HG02970 (cell line): ENCODE results near the gene HERC2.
"Not testable (repeated sequence)": the region's sequence is repeated elsewhere in the genome, so short reads cannot be mapped to it uniquely, and the experiment has no call there.

ENCODE experiments used
- ATAC-seq: cut with Tn5 transposase; IDR thresholded peaks from one replicate; pipeline ENCODE4 v1.9.1; 2021; ENCODE audit warnings: mild to moderate bottlenecking, moderate library complexity, moderate number of reproducible peaks; ENCODE audit not compliant: unreplicated experiment, low FRiP score

The HERC2 gene

DNA sequence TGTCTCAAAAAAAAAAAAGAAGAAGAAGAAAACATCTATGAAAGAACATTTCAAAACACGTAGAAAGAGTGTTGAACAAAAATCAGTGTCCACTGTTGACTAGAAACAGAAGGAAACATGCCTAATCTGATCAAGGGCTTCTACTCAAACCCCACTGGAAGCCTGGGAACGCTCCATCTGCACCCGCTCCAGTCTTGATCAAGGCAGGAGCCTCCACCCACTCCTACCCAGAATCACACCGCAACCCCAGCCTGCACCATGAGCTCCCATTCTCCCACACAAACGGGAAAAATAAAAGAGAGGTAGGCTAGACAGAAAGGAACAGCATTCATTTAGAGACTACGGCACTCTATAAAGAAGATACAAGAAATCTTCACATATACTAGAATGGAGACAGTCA, 181.9 kb downstream of the HERC2 start:
- ATAC-seq, result no peak

DNA sequence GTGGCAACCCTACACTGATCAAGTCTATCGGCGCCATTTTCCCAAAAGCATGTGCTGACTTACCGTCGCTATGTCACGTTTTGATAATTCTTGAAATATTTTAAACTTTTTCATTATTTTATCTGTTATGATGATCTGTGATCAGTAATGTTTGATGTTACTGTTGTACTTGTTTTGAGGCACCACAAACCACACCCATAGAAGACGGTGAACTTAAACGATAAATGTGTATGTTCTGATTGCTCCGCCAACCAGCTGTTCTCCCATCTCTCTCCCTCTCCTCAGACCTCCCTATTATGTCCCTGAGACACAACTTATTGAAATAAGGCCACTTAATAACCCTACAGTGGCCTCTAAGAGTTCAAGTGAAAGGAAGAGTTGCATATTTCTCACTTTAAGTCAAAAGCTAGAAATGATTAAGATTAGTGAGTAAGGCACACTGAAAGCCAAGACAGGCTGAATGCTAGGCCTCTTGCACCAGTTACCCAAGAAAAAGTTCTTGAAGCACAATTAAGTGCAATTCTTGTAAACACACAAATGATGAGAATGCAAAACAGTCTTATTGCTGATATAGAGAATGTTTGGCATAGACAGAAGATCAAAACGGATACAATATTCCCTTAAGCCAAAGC, 184.5 kb downstream of the HERC2 start:
- not testable (repeated sequence) for ATAC-seq

DNA sequence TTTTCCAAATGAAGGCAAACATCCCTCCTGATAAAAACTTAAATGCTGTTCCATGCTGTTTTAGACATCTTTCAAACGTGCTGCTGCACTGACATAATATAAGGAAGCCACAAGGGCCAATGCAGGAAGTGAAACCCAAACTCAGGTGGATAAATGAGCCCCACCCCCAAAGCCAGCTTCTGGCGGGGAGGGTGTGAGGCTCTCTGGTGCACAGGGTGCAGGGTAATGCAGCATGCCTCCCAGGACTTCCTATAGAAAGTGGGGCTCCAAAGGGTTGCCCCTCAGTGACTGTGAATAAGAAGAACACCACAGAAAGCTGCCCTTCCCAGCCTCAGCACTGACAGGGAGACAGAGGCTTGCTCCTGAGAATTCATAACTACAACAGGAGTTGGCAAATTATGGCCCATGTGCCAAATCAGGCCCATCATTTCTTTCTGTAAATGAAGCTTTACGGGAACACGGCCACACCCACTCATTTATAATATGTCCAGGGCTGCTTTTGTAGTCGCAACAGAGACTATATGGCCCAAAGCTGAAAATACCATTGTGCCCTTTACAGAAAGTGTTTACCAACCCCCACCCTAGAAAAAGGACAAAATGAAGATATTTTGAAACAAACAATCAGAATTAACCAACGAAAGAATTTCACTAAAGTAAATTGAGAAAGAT, 185.6 kb downstream of the HERC2 start:
- ATAC-seq, result peak; percentile 82

DNA sequence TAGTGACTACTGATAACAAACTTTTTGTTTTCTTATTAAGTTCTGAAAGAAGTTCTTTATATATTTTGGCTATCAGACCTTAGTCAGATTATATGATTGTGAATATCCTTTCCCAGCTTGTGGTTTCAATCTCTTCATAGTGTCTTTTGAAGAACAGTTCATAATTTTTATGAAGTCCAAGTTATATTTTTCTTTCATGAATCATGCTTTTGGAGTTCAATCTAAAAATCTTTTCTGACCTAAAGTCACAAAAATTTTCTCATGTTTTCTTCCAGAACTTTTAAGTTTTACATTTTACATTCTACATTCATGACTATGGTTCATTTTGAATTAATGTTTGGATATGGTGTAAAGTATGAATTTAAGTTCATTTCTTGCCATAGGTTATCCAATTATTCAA, 188.7 kb downstream of the HERC2 start:
- no peak for ATAC-seq

DNA sequence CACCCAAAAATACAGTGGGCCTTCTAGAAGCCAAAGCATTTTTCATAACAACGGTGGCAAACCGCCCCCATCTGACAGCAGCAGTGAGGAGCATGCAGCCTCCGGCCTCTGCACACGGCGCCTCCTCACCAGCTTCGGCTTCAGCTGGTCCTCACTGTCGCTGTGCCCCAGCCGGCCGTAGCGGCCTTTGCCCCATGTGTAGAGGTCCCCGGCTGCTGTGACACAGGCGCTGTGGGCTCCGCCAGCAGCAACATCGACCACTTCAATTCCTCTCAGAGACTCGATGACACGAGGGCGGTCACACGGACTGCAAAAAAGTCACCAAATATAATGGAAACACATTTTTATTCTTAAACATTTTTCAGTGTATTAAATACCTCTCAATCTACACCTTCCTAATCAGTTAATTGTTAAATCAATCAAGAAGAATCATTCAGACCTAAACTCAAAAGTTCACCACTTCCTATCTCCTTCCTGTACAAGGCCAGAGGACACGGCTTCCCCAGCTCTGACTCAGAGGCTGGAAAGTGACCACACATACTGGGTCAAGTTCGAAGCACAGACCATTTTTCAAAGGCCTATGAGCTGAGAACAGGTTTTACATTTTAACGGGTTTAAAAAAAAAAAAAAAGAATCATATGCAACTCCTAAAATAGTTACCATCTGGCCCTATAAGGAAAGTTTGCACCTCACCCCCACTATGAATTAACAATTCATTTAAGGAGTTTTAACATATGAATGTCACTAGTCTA, 189.3 kb downstream of the HERC2 start:
- ATAC-seq, result no peak

DNA sequence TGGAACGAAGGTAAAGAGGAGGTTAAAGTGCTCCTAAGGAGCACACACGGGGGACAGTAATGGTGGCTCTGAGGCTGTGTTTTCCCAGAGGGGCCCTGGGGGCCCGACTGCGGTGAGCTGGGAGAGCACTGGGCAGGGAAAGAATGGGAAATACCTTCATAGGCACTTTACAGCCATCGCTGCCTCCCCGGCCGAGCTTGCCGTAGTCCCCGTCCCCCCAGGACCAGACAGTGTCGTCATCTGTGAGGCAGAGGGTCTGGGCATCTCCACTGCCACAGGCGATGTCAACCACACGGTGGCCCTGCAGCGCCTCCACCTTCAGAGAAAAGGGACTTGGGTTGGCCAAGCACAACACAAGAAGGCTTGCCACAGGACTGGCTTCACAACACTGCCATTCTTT, 190.0 kb downstream of the HERC2 start:
- ATAC-seq, result no peak

DNA sequence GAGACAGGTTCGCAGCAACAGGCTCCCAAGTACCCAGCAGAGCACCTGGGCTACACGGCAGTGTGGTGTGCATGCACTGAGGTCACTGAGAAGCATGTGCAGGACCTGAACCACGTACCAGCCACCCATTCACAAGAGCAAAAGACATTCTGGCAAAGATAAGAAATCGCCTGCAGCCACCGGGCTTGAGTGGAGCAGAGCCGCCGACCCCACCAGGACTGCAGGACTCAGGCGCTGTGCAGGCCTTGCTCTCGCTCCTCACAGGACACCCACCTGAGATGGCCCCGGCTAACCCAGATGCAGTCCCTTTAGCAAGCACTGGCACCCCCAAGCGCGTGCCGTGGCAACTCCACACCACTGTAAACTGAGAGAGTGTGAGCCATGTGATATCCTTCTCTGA, 190.6 kb downstream of the HERC2 start:
- no peak for ATAC-seq

DNA sequence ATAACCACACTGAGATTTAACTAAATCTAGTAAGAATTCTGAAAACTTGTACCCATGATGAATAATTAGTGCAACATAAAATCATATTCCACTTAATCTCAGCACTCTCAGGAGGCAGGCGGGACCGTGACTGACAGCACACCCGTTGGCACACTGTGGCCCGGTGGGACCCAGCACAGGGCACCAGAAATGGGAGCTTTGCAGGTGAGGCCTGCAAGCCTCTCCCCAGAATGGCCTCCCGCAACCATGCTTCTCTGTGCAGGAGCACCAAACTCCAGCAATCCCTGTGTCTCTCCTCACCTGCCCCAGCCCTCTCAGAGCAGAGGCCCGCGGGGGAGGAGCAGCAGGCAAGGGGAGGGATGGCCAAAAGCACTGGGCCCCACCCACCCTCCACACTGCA, 191.3 kb downstream of the HERC2 start:
- ATAC-seq, result no peak

DNA sequence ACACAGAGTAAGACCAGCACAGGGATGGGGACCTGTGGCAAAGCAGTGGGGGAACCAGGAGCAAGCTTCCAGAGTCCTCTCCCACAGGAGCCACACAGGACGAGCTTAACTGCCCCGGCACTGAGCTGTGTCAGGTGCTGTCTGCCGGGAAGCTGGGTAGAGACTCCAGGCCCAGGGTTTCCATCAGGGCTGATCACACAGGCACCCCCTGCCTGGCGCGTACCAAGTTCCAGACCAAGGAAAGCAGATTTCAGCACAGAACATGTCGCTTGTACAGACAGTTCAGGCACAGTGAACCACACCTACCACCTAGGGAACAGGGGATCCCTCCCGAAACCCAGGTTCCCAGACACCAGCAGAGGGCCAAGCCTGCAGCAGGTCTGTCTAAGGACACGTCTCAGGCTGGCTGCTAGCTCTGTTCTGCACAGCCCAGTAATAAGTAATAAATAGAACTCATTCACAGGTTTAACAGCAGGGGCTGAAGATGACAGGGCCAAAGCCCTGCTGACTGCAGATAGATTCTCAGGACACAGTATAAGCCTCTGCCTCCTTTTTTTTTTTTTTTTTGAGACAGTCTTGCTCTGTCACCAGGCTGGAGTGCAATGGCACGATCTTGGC, 192.6 kb downstream of the HERC2 start:
- no peak for ATAC-seq

DNA sequence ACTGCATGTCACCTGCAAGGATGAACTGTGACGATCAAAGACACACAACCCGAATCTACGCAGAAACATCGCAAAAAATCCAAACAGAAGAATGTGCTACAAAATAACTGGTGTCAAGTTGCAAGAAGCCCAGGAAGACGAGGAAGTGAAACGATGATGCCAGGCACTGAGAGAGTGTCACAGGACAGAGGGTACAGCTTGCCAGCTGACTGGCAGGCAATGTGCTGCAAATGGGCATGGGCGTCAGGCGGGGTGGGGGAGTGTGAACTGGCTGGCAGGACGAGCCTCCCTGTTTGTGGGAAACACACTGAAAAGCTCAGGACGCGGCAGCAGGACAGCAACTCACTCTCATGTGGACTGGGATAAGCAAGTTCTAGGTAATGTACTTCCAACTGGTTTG, 193.9 kb downstream of the HERC2 start:
- no peak for ATAC-seq

DNA sequence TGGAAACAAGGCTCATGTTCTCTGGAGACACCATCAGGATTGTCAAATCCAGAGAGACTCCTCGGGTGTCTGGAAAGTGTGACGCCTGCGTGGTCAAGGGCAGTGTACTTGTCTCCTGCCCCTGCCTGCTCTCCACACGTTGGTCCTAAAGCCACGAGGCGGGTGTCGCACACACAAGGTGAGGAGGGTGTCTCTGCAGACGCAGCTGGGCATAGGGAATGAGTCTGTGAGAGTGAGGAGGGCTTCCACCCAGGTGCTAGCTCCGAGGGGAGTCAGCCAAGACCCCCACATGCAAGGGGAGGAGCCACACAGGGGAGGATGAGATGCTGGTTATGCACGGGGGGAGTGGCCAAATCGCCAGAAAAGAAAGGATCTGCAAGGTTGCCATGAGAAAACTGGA, 194.9 kb downstream of the HERC2 start:
- ATAC-seq, result no peak

DNA sequence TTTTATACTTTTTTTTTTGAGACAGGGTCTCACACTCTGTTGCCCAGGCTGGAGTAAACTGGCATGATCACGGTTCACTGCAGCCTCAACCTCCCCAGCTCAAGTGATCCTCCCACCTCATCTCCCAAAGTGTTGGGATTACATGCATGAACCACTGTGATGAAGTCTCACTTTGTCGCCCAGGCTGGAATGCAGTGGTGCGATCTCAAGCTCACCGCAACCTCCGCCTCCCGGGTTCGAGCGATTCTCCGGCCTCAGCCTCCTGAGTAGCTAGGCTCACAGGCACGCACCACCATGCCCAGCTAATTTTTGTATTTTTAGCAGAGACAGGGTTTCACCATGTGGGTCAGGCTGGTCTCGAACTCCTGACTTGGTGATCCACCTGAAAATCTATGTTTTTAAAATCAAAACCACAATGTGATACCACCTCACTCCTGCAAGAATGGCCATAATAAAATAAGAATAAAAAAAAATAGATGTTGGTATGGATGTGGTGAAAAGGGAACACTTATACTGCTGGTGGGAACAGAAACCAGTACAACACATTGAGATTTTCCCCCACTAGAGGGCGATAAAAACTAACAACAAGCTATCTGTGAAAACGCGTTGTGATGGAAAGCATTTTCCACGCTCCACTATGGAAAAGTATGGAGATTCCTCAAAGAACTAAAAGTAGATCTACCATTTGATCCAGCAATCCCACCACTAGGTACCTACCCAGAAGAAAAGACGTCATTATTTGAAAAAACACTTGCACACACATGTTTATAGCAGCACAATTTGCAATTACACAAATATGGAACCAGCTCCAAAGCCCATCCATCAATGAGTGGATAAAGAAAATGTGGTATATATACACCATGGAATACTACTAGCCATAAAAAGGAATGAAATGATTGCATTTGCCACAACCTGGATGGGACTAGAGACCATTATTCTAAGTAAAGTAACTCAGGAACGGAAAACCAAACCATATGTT, 196.0 kb downstream of the HERC2 start:
- no peak for ATAC-seq

DNA sequence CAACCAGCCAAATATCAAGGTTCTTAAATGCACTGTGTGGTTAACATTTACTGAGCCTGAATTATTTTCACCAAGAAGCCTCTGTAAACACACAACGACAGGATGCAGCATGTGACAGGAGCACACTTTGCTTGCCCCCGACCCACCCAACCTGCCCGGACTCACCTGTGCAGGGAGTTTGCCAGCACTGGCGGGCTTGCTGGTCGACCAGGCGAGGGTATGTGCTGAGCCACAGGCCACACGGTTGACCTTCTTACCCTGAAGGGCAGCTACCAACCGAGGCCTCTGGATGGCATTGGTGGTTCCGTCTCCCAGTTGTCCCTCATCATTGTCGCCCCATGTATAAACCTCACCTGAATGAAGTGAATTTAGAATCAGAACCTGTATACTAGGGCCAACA, 197.1 kb downstream of the HERC2 start:
- no peak for ATAC-seq

DNA sequence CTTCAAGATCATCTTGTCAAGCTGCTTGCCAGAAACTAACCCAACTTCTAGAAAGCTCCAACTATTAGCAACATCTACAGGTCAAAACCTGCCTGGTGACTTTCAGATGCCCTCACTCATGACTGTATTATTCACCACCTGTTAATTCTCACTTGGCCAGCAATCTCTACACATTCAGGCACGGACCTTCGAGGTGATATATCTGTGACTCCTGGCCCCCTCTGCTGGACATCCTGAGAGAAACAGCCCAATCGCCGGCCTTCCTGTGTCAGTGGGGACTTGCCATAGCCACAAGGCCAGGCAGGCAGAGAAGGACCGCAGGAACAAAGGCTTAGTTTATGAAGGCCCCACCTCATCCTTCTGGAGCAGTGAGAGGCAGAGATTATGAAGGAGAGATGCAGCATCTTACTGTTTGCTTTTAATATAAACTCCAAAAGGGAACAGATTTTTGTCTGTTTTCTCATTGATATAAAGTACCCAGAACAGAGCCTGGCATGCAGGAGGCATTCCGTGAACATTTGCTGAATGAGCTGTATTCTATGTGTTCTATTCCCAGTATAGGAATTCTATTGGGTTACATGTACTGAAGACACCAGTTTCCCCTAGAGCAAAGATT, 198.5 kb downstream of the HERC2 start:
- ATAC-seq, result no peak

DNA sequence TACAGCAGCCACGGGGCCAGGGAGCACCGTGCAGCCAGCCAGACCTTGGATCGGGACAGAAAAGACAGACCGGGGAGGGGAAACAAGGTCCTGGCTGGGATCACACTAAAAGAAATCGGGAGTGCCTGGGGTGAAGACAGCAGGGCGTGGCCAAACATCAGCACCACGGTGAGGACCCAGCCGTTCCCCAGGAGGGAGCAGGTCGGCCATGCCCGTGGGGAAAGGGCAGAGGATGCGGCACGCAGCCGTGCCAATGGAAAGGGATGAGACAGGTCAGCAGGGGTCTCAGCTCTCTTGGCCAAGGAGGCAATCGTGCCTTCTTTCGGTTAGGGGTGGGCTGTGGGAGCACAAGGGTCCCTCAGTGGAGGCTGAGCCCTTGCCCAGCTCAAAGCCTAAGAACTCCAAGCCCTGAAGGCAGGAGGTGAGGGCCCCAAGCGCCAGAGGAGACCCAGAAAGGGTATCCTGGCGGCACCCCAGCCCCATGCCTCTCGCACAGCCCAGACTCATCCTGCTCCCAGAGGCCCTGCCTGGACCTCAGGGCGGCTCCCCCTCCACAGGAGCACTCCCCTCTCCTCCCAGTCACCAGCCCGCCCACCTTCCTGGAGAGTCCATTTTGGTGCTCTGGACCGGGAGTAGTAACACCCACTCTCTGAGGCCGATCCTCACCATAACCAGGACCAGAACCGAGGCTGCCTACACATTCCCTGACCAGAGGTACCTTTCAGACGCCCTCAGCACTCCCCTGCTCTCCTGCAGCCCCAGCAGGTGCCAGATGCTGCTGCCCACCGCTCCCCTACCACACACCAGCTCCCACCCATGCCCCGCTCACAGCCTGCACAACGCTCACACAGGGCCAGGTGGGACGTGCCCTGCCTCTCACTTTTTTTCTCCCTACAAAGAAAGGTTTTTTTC, 199.7 kb downstream of the HERC2 start:
- no peak for ATAC-seq

DNA sequence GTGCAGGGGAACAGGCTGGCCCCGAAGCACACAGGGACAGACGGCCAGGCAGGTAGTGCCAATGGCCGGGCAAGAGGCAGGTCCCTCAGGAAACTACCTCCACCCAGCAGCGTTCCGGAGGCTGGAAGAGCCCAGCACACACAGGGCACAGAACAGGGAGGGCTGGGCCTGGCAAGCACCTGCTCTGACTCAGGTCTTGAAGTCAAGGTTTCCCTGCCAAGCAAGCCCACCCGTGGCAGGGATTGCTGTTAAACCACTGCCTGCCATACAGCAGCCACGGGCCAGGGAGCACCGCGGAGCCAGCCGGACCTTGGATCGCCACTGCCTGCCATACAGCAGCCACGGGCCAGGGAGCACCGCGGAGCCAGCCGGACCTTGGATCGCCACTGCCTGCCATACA, 200.4 kb downstream of the HERC2 start:
- ATAC-seq, result not testable (repeated sequence)

DNA sequence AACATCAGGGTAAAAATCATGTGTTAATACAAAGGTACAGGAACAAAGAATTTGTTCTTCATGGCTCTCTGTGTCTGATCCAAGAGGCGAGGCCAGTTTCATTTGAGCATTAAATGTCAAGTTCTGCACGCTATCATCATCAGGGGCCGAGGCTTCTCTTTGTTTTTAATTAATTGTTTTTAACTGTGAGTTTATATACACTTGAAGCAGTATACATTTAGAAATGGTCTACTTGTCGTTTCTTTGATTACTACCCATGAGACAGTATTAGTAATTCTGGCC, 201.7 kb downstream of the HERC2 start:
- ATAC-seq, result no peak

DNA sequence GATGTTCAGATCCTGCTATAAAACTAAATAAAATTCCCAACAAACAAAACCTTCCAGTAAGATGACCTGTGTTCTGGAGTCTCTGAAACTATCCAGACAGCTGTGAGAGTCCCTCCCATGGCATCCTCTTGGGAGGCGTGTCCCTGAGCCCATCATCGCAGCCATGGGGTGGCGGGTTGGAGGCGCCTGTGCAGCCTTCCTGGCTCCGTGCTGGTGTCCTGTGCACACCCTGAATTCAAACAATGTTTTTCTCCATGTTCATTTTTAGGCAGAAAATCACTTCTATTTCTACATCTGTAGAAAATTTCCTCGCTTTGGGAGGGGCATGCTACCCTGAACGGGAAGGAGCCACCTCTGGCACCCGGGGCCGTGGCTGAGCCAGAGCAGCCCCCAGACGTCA, 203.4 kb downstream of the HERC2 start:
- ATAC-seq, result no peak

DNA sequence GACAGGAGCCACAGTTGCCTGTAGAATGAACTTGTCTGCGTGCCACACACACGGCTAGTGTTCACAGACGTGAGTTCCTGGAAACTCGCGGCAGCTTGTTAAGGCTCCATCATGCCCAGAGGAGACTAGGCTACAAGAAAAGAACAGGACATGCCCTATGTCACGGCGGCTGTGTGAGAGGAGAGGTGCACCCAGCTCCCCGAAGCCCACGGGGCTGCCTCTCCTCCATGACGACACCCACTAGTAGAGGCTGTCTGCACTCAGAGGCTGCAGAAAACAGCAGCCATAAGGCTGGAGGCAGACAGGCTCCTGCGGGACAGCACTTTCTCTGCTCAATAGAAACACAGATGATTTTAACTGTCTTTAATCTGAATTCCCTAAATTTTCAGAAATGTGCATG, 203.9 kb downstream of the HERC2 start:
- ATAC-seq, result no peak
